Left ventricle myocardium inferior (tissue), 1 donor: ENCODE data around the gene SELE. TPM values are rescaled to one million over a fixed set of nuclear protein-coding genes. Genes with fewer than 3 reads are reported as not detected.

Source experiments
- DNase-seq: peaks from one replicate; pipeline ENCODE4 v3.0.0-alpha.2; 2020
- H3K27ac ChIP-seq: fragments of 200-600 bp; replicated peaks from 2 replicates; pipeline ENCODE4 v1.8.0; 2021
- H3K27me3 ChIP-seq: fragments of 200-600 bp; 2 replicates; pipeline ENCODE4 v1.8.0; 2021; ENCODE audit warnings: low read depth
- H3K36me3 ChIP-seq: fragments of 200-600 bp; 2 replicates; pipeline ENCODE4 v1.8.0; 2021
- H3K4me1 ChIP-seq: fragments of 200-600 bp; 2 replicates; pipeline ENCODE4 v1.8.0; 2021
- H3K4me3 ChIP-seq: fragments of 200-600 bp; 2 replicates; pipeline ENCODE4 v1.8.0; 2021; ENCODE audit warnings: mild to moderate bottlenecking, moderate library complexity
- H3K9me3 ChIP-seq: fragments of 200-600 bp; replicated peaks from 2 replicates; pipeline ENCODE4 v1.8.0; 2021
- CTCF ChIP-seq: fragments of 200-600 bp; IDR thresholded peaks from 2 replicates; pipeline ENCODE4 v1.8.0; 2021; ENCODE audit warnings: antibody characterized with exemption, mild to moderate bottlenecking, borderline replicate concordance
- intact Hi-C: fragments of 100-400 bp; cut with micrococcal nuclease; formaldehyde crosslinking; loops from one replicate; pipeline ENCODE4 v1.11.0; 2022
- long read RNA-seq: library from polyadenylated mRNA; unstranded; transcript quantifications from one replicate; pipeline ENCODE4 v2.0.0, GENCODE V29; 2021
- total RNA-seq: library from RNA; stranded (reverse); fragmentation: NEBNext Ultra II Directional; extraction: Animal tissue kit (Norgen Biotek cat#: 25700); gene quantifications from one replicate; pipeline ENCODE4 v1.2.1, GENCODE V29; 2021
- donor health status: DM: no; HTN: yes; CAD: no; lungs with severe emphysema.

Gene SELE, protein sequence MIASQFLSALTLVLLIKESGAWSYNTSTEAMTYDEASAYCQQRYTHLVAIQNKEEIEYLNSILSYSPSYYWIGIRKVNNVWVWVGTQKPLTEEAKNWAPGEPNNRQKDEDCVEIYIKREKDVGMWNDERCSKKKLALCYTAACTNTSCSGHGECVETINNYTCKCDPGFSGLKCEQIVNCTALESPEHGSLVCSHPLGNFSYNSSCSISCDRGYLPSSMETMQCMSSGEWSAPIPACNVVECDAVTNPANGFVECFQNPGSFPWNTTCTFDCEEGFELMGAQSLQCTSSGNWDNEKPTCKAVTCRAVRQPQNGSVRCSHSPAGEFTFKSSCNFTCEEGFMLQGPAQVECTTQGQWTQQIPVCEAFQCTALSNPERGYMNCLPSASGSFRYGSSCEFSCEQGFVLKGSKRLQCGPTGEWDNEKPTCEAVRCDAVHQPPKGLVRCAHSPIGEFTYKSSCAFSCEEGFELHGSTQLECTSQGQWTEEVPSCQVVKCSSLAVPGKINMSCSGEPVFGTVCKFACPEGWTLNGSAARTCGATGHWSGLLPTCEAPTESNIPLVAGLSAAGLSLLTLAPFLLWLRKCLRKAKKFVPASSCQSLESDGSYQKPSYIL
- 0.44 TPM for total RNA-seq
- long read RNA-seq, partial matches to known transcripts, result 0 of 3 reads
- long read RNA-seq, other reads (novel, unspliced or antisense), result 0 of 3 reads

- Histone ChIP-seq H3K4me1 (no peaks in the 10 kb centered on the region), H3K4me3 (no peak within 1 kb of the TSS), H3K27me3 (no peaks in the 10 kb centered on the region), H3K9me3 (no peaks in the 10 kb centered on the region), H3K27ac (no peak within 1 kb of the TSS), H3K36me3 (no peaks in the 10 kb centered on the region)
- intact Hi-C loops, result no loop called here
- DNase-seq, result no peak
- TF ChIP-seq CTCF, result no peak
Measured at GRCh38 chr1:169733924-169734323, at the start of gene SELE. Gene SELE (minus strand): TSS chr1:169734079. CDS start chr1:169733612, 467 bp downstream.

DNA sequence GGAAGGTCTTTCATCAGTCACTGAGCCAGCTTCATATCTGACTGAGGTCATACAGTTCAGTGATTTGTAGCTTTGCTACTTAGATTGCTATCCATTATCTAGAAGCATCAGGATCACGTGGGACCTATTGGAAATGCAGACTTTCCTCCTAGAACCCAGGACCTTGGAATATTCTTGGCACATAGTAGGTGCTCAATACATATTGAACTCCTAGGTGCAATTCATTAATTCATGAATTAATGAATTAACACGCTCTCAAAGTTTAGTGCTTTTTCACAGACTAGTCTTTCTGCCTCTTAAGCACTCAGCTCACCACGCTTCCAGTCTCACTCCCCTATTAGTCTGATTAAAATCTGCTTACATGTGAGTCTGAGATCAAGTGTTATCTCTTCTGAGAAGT, 48.7 kb upstream of the SELE start:
- Histone ChIP-seq H3K9me3 (no peaks in the 10 kb centered on the region), H3K27ac (no peak overlapping the region), H3K4me3 (no peak overlapping the region), H3K4me1 (no peaks in the 10 kb centered on the region), H3K27me3 (peaks cover 21% of the 10 kb centered on the region), H3K36me3 (no peaks in the 10 kb centered on the region)
- intact Hi-C loops, result no loop called here
- no peak for TF ChIP-seq CTCF
- DNase-seq, result no peak

DNA sequence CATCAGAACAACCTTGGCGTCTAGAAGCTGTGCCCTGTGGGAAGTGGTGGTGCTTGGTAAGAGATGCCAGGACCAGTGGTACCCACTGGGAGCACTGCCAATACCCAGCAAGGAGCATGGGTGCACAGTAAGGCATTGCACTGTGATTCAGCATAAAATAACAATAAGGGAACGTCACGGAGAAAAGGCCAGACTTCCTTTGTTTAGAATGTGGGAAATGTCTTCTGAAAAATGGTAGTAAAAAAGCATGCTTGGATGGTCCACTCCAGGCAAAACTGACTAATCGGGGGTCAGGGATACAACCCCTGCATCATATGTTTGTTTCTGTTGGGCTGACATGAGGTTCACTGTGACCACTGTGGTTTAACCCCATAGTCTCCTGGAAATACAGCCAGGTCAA, 46.1 kb upstream of the SELE start:
- intact Hi-C loops, result no loop called here
- no peak for TF ChIP-seq CTCF
- Histone ChIP-seq H3K4me1 (no peaks in the 10 kb centered on the region), H3K27ac (no peak overlapping the region), H3K9me3 (no peaks in the 10 kb centered on the region), H3K36me3 (no peaks in the 10 kb centered on the region), H3K4me3 (no peak overlapping the region), H3K27me3 (peaks cover 15% of the 10 kb centered on the region)
- DNase-seq, result no peak

DNA sequence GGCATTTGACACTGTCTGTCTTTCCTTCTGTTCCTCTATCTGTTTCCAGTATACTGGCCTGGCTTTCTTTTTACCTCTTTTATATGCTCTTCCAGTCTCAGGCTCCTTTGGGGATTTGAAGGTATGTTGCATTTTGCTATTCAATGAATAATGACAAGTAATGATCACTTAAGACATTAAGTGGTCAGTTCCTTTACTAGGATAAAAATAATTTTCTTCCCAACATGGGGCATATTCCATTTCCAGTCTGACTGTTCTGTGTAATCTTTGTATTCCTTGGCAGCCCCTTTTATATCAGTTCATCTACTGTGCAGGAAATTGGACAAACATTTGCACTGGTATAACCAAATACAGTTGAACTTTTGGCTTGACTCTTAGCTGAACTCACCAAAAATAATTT, 45.3 kb upstream of the SELE start:
- no peak overlapping the region for H3K27ac ChIP-seq
- H3K36me3 ChIP-seq, result no peaks in the 10 kb centered on the region
- intact Hi-C loops, result no loop called here
- no peaks in the 10 kb centered on the region for H3K9me3 ChIP-seq
- no peak for TF ChIP-seq CTCF
- no peak overlapping the region for H3K4me3 ChIP-seq
- H3K4me1 ChIP-seq, result no peaks in the 10 kb centered on the region
- no peak for DNase-seq
- H3K27me3 ChIP-seq, result peaks cover 13% of the 10 kb centered on the region

- Histone ChIP-seq H3K36me3 (no peaks in the 10 kb centered on the region), H3K27me3 (peaks cover 8% of the 10 kb centered on the region), H3K27ac (no peak overlapping the region), H3K4me1 (no peaks in the 10 kb centered on the region), H3K9me3 (no peaks in the 10 kb centered on the region), H3K4me3 (no peak overlapping the region)
- no peak for DNase-seq
- TF ChIP-seq CTCF, result no peak
- intact Hi-C loops, result no loop called here
Measured at GRCh38 chr1:169776440-169776839, 42.6 kb upstream of the SELE start.
